Measurements from ENCODE around the gene APOBEC3A. TPM values are rescaled to one million over a fixed set of nuclear protein-coding genes. Genes with fewer than 3 reads are reported as not detected.

Gene APOBEC3A
- total and polyA plus RNA-seq, 2 of the 8 experiments (the other 6 are each of a cell fraction or from before 2014, with no cell fraction given): not detected

GRCh38 chr22:39003165-39003638, 45.8 kb downstream of the APOBEC3A start (continued):
- TF ChIP-seq CBX8 (IDR thresholded peaks at IDR 0.05; ENCODE audit: borderline replicate concordance, low read depth, low read length) (no peak), SAP30 (IDR thresholded peaks at IDR 0.05; ENCODE audit: insufficient read depth, insufficient replicate concordance, low read length) (no peak), SIRT6 (IDR thresholded peaks at IDR 0.05; ENCODE audit: low read length) (no peak), ASH2L (IDR thresholded peaks at IDR 0.05; ENCODE audit: low read length) (no peak), BCL11A (IDR thresholded peaks at IDR 0.05; ENCODE audit: low read depth in 2 of 2, low read length in 2 of 2) (no peak), PHF8 (conservative IDR thresholded peaks at IDR 0.05; ENCODE audit: low read depth, low read length) (no peak), YY1 (IDR thresholded peaks at IDR 0.05; ENCODE audit: low read depth, low read length) (no peak), TBP (IDR thresholded peaks at IDR 0.05; ENCODE audit: low read depth, low read length) (0 out of 2 replicates have a peak, but pooled peaks have one; percentile 27), POU5F1 (IDR thresholded peaks at IDR 0.05; ENCODE audit: low read depth, low read length) (no peak)
- TF ChIP-seq, protein P1, sequence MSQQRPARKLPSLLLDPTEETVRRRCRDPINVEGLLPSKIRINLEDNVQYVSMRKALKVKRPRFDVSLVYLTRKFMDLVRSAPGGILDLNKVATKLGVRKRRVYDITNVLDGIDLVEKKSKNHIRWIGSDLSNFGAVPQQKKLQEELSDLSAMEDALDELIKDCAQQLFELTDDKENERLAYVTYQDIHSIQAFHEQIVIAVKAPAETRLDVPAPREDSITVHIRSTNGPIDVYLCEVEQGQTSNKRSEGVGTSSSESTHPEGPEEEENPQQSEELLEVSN (IDR thresholded peaks at IDR 0.05): peak; percentile 54
